Measurements from ENCODE around the gene PTPRS.

- TF ChIP-seq POLR2AphosphoS5 (IDR thresholded peaks at IDR 0.05; ENCODE audit: low read depth, low read length) (no peak), SIN3A (IDR thresholded peaks at IDR 0.05; ENCODE audit: borderline replicate concordance, insufficient read depth, low read length) (no peak), FOXP2 (optimal IDR thresholded peaks at IDR 0.05; ENCODE audit: borderline replicate concordance, extremely low read depth, extremely low read length, insufficient read depth) (no peak)
Measured at GRCh38 chr19:5343848-5344247, 3.2 kb upstream of the PTPRS start.

All from PFSK-1 (cell line).